Stimulated activated CD8-positive, alpha-beta memory T cell treated with anti-CD3 and anti-CD28 coated beads, Interleukin-2, amount 100 ng/mL, for 1 hour (primary cell): ENCODE measurements around the gene SNCA.

Source experiments
- DNase-seq, 2 donors: peaks; one replicate each; pipeline ENCODE4 v3.0.0-alpha.2; 2020; ENCODE audit warnings: low read depth in 2 of 2

Gene SNCA

GRCh38 chr4:89707467-89707866, 129.5 kb downstream of the SNCA start:
- DNase-seq = no peak

GRCh38 chr4:89704651-89705395, 132.1 kb downstream of the SNCA start:
- no peak for DNase-seq

- no peak for DNase-seq
These were observed 133.0 kb downstream of the SNCA start for GRCh38 chr4:89703829-89704590.

GRCh38 chr4:89700766-89701423, 136.1 kb downstream of the SNCA start:
- DNase-seq = no peak

- no peak for DNase-seq
These were observed 151.3 kb downstream of the SNCA start for GRCh38 chr4:89685690-89686089.

- DNase-seq = no peak
These were observed 151.7 kb downstream of the SNCA start for GRCh38 chr4:89685277-89685676.

GRCh38 chr4:89684536-89684935, 152.4 kb downstream of the SNCA start:
- DNase-seq = no peak

GRCh38 chr4:89682808-89683207, 154.2 kb downstream of the SNCA start:
- no peak for DNase-seq

- DNase-seq = no peak
These were observed 155.3 kb downstream of the SNCA start for GRCh38 chr4:89681671-89682070.

GRCh38 chr4:89681219-89681618, 155.7 kb downstream of the SNCA start:
- DNase-seq = no peak

GRCh38 chr4:89674876-89675459, 162.0 kb downstream of the SNCA start:
- DNase-seq = no peak
